Muscle layer of colon (tissue), 2 donors: ENCODE results near the gene JMY.

Experiments
- H3K27ac ChIP-seq: one replicate; pipeline ENCODE4 v1.7.0; 2013; ENCODE audit warnings: low read depth, mild to moderate bottlenecking, low read length, moderate library complexity
- H3K27me3 ChIP-seq, 2 donors: one replicate each; pipeline ENCODE4 v1.7.0; 2013; ENCODE audit warnings: low read length in 2 of 2, mild to moderate bottlenecking in 2 of 2; ENCODE audit not compliant: insufficient read depth in 2 of 2, control insufficient read depth in 1 of 2
- H3K36me3 ChIP-seq: one replicate; pipeline ENCODE4 v1.7.0; 2013; ENCODE audit warnings: mild to moderate bottlenecking, low read length; ENCODE audit not compliant: insufficient read depth
- H3K4me1 ChIP-seq: one replicate; pipeline ENCODE4 v1.7.0; 2013; ENCODE audit warnings: mild to moderate bottlenecking, low read length; ENCODE audit not compliant: insufficient read depth
- H3K4me3 ChIP-seq, 2 donors: one replicate each; pipeline ENCODE4 v1.7.0; 2013; ENCODE audit warnings: low read length in 2 of 2, low read depth in 1 of 2, mild to moderate bottlenecking in 1 of 2, moderate library complexity in 1 of 2
- H3K9ac ChIP-seq: one replicate; pipeline ENCODE4 v1.7.0; 2013; ENCODE audit warnings: low read length
- H3K9me3 ChIP-seq: one replicate; pipeline ENCODE4 v1.7.0; 2013; ENCODE audit warnings: mild to moderate bottlenecking, low read length
- donor health status: abdominal sarcoma.
- donor health status: Adenocarcinoma of cecum.

JMY gene

DNA sequence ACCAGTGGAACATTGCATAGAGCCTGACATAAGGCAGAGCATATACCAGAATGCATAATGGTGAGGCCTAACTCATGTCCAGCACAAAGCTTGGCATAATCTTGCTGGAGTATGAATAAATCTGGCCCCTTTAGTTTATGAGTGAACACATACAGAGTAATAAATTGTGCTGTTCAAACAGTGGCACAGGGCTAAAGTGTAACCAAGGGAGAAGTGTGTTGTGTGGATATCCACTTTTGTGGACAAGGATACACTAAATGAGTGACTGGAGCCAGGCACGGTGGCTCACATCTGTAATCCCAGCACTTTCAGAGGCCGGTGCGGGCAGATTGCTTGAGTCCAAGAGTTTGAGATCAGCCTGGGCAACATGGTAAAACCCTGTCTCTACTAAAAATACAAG, 29.4 kb upstream of the JMY start:
- peaks cover 21% of the 10 kb centered on the region for H3K4me1 ChIP-seq
- H3K9ac ChIP-seq = no peak overlapping the region
- no peaks in the 10 kb centered on the region for H3K36me3 ChIP-seq
- no peaks in the 10 kb centered on the region for H3K9me3 ChIP-seq
- H3K4me3 ChIP-seq = no peak overlapping the region
- H3K27ac ChIP-seq = peak overlapping the region; percentile 55
- no peaks in the 10 kb centered on the region for H3K27me3 ChIP-seq

DNA sequence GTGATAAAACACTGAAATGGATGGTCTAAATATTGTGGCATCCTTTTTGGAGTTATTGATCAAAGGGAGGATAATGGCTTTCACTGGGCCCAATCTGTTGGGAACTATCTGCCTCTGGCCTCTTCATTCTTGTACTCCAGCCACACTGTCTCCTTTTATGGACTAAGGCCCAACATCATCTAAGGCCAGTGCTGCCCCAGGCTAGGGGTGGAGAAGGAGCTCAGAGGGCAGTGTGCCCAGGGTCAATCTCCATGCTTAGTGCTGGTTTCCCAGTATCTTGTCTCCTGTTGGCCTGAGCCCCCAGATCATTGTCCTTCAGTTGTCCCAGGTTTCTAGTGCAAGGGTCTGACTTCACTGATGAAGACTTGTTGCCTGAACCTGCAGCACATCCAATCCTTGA, 26.4 kb upstream of the JMY start:
- Histone ChIP-seq H3K9ac (no peak overlapping the region), H3K27me3 (no peaks in the 10 kb centered on the region), H3K4me3 (no peak overlapping the region), H3K36me3 (no peaks in the 10 kb centered on the region), H3K27ac (no peak overlapping the region), H3K4me1 (peaks cover 17% of the 10 kb centered on the region), H3K9me3 (no peaks in the 10 kb centered on the region)

DNA sequence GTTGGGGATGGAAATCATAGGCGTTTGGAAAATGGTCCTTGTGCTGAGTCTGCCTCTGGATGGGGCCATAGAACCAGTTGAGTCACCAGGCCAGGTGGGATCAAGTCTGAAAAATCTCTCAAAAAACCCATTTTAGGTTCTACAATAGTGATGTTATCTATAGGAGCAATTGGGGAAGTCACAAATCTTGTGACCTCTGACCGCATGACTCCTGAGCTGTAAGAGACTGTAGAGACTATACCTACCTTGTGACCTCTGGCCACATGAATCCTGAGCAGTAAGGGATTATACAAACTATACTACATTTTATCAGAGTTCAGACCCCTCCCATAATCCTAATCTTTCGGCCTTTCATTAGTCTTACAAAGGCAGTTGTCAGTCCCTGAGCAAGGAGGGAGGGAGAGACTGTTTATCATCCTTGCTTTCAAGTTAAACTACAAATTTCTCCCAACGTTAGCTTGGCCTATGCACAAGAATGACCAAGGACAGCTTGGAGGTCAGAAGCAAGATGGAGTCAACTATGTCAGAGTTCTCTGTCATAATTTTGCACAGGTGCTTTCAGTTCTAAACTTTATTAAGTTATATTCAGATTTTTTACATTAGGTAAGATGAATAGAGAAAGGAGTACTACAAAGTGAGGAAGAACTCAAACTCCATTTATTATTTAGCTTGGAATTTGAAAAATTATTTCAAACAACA, 11.5 kb upstream of the JMY start:
- Histone ChIP-seq H3K27ac (no peak overlapping the region), H3K4me3 (no peak overlapping the region), H3K9ac (no peak overlapping the region), H3K36me3 (no peaks in the 10 kb centered on the region), H3K27me3 (no peaks in the 10 kb centered on the region), H3K9me3 (no peaks in the 10 kb centered on the region), H3K4me1 (no peaks in the 10 kb centered on the region)

DNA sequence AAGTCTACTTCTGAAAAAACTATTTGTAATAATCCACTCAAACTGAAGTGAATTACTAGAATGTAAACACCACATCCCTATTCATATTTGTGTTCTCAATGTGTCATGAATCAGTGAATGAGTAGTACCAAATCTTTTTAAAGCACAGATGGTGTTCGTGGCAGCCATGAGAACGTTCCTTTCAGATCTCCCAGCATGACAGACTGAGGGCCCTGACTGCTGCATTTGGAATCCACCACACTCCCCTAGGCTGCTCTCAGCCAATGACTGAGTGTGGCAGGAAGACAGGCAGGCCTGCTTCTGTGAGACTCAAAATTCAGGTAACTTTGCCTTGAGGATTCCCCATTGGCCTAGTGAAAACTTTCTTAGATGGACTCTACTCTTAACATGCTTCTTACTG, 10.9 kb upstream of the JMY start:
- Histone ChIP-seq H3K4me1 (no peaks in the 10 kb centered on the region), H3K27ac (no peak overlapping the region), H3K9me3 (no peaks in the 10 kb centered on the region), H3K4me3 (no peak overlapping the region), H3K36me3 (no peaks in the 10 kb centered on the region), H3K27me3 (no peaks in the 10 kb centered on the region), H3K9ac (no peak overlapping the region)

DNA sequence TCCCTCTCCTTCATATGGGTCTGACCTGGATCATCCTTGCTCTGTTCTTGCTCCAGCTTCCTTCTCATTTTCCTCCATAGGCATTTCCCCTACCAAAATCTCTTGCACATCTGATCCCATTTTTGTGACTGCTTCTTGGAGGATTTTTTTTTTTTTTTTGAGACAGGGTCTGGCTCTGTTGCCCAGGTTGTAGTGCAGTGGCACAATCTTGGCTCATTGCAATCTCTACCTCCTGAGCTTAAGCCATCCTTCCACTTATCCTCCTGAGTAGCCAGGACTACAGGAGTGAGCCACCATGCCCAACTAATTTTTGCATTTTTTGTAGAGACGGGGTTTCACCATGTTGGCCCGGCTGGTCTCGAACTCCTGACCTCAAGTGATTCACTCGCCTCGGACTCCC, 10.5 kb upstream of the JMY start:
- Histone ChIP-seq H3K27ac (no peak overlapping the region), H3K9ac (no peak overlapping the region), H3K27me3 (no peaks in the 10 kb centered on the region), H3K4me1 (no peaks in the 10 kb centered on the region), H3K4me3 (no peak overlapping the region), H3K9me3 (no peaks in the 10 kb centered on the region), H3K36me3 (no peaks in the 10 kb centered on the region)

DNA sequence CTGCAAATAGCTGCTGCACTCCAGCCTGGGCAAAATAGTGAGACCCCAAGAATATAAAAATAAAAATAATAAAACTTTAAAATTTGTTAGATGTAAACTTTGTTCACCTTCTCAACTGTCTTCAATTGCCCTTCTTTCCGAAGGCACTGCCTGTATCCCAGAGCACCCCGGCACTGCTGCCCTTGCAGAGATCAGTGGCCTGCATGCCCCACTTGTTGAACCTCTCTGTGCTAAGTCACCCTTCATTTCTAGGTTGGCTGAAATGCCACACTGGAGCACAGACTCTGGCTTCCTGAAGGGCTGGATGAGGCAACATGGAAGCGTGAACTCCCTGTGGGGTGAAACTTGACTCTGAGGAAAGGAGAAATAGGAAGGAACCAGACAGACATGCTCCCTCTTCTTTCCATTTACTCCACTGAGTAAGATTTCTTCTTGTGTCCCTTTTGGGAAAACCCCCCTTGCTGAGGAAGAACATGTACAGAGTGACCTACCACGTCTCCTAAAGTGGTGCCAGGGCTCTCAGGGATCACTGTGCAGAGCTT, 8.4 kb upstream of the JMY start:
- Histone ChIP-seq H3K36me3 (no peaks in the 10 kb centered on the region), H3K4me1 (no peaks in the 10 kb centered on the region), H3K4me3 (no peak overlapping the region), H3K9me3 (no peaks in the 10 kb centered on the region), H3K27ac (no peak overlapping the region), H3K9ac (no peak overlapping the region), H3K27me3 (no peaks in the 10 kb centered on the region)

DNA sequence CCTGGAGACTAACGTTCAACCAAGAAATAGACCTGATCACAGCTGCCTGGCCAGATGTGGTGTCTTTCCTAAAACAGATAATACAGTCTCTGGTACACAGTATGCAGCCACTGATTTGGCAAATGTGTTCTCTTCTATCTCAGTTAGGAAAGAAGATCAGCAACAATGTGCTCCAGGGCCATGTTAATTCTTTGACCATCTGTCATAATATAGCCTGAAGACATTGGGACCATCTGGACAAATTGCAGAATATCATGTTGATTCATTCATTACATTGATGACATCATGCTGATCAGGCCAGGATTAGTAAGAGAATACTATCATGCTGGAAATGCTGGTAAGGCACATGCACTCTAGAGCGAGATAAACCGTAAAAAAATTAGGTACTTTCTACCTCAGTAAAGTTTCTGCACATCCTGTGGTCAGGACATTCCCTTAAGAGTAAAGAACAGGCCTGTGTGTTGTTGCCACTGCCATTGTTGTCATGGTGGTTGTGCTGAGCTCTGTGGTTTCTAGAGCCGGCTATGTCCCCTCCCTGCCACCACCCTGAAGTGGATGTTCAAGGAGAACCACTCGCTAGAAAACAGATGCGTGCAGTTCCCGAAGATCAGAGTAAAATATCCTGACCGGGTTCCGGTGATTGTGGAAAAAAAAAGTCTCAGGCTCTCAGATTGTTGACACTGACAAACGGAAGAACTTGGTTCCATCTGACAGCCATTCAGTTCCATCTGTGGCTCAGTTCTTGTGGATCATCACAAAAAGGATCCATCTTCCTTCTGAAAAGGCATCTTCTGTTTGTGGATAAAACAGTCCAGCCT, 6.4 kb upstream of the JMY start:
- no peak overlapping the region for H3K4me3 ChIP-seq
- no peak overlapping the region for H3K9ac ChIP-seq
- no peaks in the 10 kb centered on the region for H3K4me1 ChIP-seq
- no peaks in the 10 kb centered on the region for H3K27me3 ChIP-seq
- H3K9me3 ChIP-seq = no peaks in the 10 kb centered on the region
- no peaks in the 10 kb centered on the region for H3K36me3 ChIP-seq
- no peak overlapping the region for H3K27ac ChIP-seq

DNA sequence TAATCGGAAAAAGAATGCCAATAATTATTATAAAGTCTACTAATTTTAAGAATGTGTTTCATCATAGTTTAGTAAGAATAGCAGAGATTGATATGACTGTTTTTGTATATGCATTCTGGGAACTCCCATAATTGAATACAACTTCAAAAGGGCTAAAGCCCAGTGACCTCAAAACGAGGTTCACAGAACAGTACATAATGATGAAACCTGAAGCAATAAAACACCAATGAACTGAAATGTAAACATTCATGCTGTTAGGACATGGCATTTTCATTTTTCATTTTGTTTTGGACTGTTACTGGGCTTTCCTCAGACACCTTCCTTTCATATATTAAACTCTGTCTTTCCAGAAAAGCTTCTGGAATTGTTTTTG, 684 bp upstream of the JMY start:
- Histone ChIP-seq H3K9me3 (no peaks in the 10 kb centered on the region), H3K27ac (peak overlapping the region; percentile 97), H3K4me1 (no peaks in the 10 kb centered on the region)

DNA sequence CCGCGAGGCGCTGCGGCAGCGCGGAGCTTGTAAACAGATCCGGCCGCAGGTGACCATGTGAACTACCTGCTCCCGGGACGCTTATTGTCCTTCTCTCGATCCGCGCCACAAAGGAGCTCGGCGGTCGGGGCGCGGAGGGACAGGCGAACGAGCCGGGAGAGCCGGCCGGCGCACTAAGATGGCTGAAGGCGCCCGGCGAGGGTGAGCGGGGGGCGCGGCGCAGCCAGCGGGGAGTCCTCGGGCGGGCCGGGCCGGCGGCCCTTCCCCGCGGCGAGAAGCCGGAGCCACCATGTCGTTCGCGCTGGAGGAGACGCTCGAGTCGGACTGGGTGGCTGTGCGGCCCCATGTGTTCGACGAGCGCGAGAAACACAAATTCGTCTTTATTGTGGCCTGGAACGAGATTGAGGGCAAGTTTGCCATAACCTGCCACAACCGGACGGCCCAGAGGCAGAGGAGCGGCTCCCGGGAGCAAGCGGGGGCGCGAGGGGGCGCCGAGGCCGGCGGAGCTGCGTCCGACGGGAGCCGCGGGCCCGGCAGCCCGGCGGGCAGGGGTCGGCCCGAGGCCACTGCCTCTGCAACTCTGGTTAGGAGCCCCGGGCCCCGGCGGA, 535 bp downstream of the JMY start:
- H3K27ac ChIP-seq = peak overlapping the region; percentile 97
- no peaks in the 10 kb centered on the region for H3K36me3 ChIP-seq
- no peaks in the 10 kb centered on the region for H3K9me3 ChIP-seq
- peak overlapping the region; percentile 91 for H3K9ac ChIP-seq
- no peaks in the 10 kb centered on the region for H3K4me1 ChIP-seq
- H3K27me3 ChIP-seq = no peaks in the 10 kb centered on the region
- H3K4me3 ChIP-seq = peak overlapping the region; percentile 97 to 98

More for the DNA sequence above, 684 bp upstream of the JMY start:
- H3K36me3 ChIP-seq = no peaks in the 10 kb centered on the region
- H3K27me3 ChIP-seq = no peaks in the 10 kb centered on the region
- H3K9ac ChIP-seq = peak overlapping the region; percentile 68
- H3K4me3 ChIP-seq = peak overlapping the region; percentile 61 to 92

DNA sequence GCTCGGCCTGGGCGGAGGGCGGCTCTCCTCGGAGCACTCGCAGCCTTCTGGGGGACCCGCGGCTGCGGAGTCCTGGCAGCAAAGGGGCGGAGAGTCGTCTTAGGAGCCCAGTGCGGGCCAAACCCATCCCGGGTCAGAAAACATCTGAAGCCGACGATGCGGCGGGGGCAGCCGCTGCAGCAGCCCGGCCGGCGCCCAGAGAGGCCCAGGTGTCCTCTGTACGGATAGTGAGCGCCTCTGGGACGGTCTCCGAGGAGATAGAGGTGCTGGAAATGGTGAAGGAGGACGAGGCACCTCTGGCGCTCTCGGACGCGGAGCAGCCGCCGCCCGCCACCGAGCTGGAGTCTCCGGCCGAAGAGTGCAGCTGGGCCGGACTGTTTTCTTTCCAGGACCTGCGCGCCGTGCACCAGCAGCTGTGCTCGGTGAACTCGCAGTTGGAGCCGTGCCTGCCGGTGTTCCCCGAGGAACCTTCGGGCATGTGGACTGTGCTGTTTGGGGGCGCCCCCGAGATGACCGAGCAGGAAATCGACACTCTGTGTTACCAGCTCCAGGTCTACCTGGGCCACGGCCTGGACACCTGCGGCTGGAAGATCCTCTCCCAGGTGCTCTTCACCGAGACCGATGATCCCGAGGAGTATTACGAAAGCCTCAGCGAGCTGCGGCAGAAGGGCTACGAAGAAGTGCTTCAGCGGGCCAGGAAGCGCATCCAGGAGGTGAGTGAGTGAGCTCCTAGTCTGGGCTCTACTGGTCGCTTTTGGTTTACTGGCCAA, 1.2 kb downstream of the JMY start:
- no peaks in the 10 kb centered on the region for H3K9me3 ChIP-seq
- H3K27me3 ChIP-seq = no peaks in the 10 kb centered on the region
- H3K4me1 ChIP-seq = no peaks in the 10 kb centered on the region
- no peaks in the 10 kb centered on the region for H3K36me3 ChIP-seq
- H3K4me3 ChIP-seq = peak overlapping the region; percentile 97 to 98
- peak overlapping the region; percentile 97 for H3K27ac ChIP-seq
- peak overlapping the region; percentile 91 for H3K9ac ChIP-seq
